Ishikawa (cell line): ENCODE measurements around the gene KCNJ6.
A peak's percentile ranks its signal among the peaks of the same experiment; 100 is the strongest.

Source experiments
- CEBPB ChIP-seq: IDR thresholded peaks from 2 replicates; pipeline ENCODE4 v1.6.1; 2012
- CREB1 ChIP-seq: IDR thresholded peaks from 2 replicates; pipeline ENCODE4 v1.6.1; 2012; ENCODE audit warnings: low read depth
- EGR1 ChIP-seq: IDR thresholded peaks from 2 replicates; pipeline ENCODE4 v1.6.1; 2012
- EP300 ChIP-seq: IDR thresholded peaks from 2 replicates; pipeline ENCODE4 v1.6.1; 2012; ENCODE audit warnings: borderline replicate concordance
- FOXM1 ChIP-seq: IDR thresholded peaks from 2 replicates; pipeline ENCODE4 v1.6.1; 2012; ENCODE audit warnings: low read depth, borderline replicate concordance
- NFIC ChIP-seq: IDR thresholded peaks from 2 replicates; pipeline ENCODE4 v1.6.1; 2012
- RAD21 ChIP-seq: IDR thresholded peaks from 2 replicates; pipeline ENCODE4 v1.6.1; 2012; ENCODE audit warnings: low read depth
- TAF1 ChIP-seq: IDR thresholded peaks from 2 replicates; pipeline ENCODE4 v1.6.1; 2012; ENCODE audit warnings: low read depth, mild to moderate bottlenecking
- TCF12 ChIP-seq: IDR thresholded peaks from 2 replicates; pipeline ENCODE4 v1.6.1; 2012; ENCODE audit warnings: low read depth
- TEAD4 ChIP-seq: IDR thresholded peaks from 2 replicates; pipeline ENCODE4 v1.6.1; 2012
- YY1 ChIP-seq: IDR thresholded peaks from 2 replicates; pipeline ENCODE4 v1.6.1; 2012; ENCODE audit warnings: low read depth
- ZBTB7A ChIP-seq: IDR thresholded peaks from 2 replicates; pipeline ENCODE4 v1.6.1; 2012; ENCODE audit warnings: low read depth
- TF ChIP-seq, protein P1 (sequence below): IDR thresholded peaks from 2 replicates; pipeline ENCODE4 v1.6.1; 2012; ENCODE audit warnings: low read depth, mild to moderate bottlenecking
- TF ChIP-seq, protein P2 (sequence below): IDR thresholded peaks from 2 replicates; pipeline ENCODE4 v1.6.1; 2012
- TF ChIP-seq, protein P3 (sequence below): IDR thresholded peaks from 2 replicates; pipeline ENCODE4 v1.6.1; 2012

Gene KCNJ6

DNA sequence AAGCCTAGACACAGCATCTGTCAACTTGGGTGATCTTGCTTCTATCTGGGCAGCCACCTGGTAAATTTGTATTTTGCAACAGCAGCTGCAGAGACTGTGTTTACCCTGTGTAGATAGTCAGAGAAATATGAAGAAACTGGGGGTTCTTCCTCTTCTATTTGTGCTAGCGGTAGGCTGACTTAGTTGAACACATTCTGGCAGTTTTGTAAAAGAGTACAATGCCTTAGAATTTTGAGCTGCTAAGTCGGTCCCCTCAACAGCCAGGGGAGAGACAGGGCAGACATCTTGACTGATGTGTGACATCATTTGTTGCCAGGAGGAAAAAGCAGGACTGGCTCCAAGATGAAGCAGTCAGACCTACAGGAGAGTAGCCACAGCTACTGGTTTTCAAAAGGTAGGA lies 53.7 kb downstream of the KCNJ6 start:
- TF ChIP-seq CREB1 (0 out of 2 replicates have a peak, but pooled peaks have one; percentile 35), CEBPB (no peak), TCF12 (no peak), RAD21 (no peak)

DNA sequence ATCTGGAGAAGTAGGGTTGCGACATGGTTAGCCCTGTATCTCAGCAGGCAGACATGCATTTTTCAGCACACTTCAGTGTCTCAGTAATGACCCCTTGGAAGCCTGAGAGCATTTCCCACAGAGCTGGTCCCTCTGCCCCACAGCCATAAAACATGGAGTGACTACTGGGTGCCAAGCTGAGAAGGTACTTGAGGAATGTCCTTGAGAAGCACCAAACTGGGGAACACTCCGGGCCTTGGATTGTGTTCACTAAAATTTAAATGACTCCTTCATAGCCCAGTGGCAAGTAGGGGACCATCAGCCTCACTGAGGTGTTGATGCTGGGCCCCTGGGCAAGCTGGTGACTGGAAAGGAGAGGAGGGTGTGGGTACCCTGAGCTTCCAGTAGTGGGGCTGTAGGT lies 54.7 kb downstream of the KCNJ6 start:
- TF ChIP-seq TCF12 (no peak), EP300 (no peak), TEAD4 (no peak), RAD21 (no peak), YY1 (no peak), EGR1 (no peak), FOXM1 (no peak), CREB1 (no peak), TAF1 (no peak)
- TF ChIP-seq, protein P1, sequence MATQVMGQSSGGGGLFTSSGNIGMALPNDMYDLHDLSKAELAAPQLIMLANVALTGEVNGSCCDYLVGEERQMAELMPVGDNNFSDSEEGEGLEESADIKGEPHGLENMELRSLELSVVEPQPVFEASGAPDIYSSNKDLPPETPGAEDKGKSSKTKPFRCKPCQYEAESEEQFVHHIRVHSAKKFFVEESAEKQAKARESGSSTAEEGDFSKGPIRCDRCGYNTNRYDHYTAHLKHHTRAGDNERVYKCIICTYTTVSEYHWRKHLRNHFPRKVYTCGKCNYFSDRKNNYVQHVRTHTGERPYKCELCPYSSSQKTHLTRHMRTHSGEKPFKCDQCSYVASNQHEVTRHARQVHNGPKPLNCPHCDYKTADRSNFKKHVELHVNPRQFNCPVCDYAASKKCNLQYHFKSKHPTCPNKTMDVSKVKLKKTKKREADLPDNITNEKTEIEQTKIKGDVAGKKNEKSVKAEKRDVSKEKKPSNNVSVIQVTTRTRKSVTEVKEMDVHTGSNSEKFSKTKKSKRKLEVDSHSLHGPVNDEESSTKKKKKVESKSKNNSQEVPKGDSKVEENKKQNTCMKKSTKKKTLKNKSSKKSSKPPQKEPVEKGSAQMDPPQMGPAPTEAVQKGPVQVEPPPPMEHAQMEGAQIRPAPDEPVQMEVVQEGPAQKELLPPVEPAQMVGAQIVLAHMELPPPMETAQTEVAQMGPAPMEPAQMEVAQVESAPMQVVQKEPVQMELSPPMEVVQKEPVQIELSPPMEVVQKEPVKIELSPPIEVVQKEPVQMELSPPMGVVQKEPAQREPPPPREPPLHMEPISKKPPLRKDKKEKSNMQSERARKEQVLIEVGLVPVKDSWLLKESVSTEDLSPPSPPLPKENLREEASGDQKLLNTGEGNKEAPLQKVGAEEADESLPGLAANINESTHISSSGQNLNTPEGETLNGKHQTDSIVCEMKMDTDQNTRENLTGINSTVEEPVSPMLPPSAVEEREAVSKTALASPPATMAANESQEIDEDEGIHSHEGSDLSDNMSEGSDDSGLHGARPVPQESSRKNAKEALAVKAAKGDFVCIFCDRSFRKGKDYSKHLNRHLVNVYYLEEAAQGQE, result no peak
- TF ChIP-seq, protein P2, sequence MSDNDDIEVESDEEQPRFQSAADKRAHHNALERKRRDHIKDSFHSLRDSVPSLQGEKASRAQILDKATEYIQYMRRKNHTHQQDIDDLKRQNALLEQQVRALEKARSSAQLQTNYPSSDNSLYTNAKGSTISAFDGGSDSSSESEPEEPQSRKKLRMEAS, result no peak
- TF ChIP-seq, protein P3, sequence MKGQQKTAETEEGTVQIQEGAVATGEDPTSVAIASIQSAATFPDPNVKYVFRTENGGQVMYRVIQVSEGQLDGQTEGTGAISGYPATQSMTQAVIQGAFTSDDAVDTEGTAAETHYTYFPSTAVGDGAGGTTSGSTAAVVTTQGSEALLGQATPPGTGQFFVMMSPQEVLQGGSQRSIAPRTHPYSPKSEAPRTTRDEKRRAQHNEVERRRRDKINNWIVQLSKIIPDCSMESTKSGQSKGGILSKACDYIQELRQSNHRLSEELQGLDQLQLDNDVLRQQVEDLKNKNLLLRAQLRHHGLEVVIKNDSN, result no peak

DNA sequence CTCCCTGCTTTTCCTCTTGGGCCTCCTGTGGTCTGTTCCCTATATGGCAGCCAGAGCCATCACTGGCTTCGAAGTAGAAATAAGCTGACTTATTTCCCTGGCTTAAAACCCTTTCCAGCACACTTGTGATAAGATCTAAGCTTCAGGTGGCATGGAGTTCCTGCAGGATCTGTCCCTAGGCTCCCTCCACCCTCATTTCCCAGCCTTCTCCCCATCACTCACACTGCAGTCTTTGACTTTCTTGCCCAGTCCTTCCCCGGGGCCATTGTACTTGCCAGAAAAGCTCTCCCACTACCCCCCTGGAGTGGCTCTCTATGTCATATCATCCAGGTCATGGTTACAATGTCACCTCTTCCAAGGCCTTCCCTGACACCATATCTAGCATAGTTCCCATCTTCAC lies 55.8 kb downstream of the KCNJ6 start:
- TF ChIP-seq FOXM1, result no peak
- no peak for TF ChIP-seq EP300
- no peak for TF ChIP-seq TAF1
- TF ChIP-seq TEAD4, result no peak
- TF ChIP-seq, protein P2, result no peak
- TF ChIP-seq, protein P1, result no peak
- TF ChIP-seq EGR1, result no peak
- TF ChIP-seq, protein P3, result no peak
- no peak for TF ChIP-seq RAD21
- no peak for TF ChIP-seq NFIC
- TF ChIP-seq YY1, result no peak
- no peak for TF ChIP-seq CREB1
- TF ChIP-seq TCF12, result no peak
- TF ChIP-seq ZBTB7A, result no peak
- TF ChIP-seq CEBPB, result no peak

DNA sequence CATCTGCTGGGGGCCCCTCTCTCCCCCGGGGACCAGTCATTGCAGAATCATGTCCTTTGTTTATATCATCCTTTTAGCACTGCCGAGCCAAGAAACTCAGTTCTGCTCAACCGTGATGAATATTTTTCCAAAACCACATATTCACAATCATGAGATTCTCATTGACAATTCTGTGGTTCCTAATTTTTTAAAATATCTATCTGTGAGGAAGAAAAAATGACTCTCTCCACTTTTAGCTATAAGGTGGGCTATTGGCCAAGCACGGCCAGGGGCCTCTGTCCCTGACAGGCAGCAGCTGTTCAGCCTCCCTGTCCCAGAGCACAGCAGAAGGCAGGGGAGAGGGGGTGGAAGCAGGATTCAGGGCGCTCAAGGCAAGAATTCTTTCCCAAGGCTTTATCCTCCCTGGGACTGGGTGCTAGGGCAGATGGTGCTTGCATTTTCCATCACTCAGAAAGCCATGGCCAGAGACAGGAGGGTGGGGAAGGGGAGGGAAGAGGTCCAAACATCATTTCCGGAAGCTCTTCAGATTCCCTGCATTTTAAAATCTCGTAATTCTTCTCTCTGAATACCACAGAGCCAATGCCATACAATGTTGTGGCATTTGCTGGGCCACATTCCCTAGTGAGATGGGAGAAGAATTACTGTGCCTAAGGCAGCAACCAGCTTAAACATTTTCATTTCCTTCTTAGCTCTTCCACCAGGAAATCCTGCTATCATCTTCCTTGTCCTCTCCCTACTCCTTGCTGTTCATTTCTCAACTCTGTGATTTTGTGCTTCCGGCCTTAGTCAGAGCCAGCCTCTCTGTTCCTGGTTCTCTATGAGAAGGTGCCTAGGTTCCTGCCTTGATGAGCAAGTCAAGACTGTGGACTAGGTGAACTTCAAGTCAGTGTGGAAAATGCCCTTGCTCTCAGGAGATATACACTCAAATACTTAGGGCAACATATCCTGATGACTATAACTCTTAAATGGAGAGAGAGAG lies 60.3 kb downstream of the KCNJ6 start:
- TF ChIP-seq EP300 (no peak), ZBTB7A (no peak), CREB1 (no peak), FOXM1 (no peak), CEBPB (no peak), TEAD4 (no peak)
- TF ChIP-seq, protein P1, result no peak
- TF ChIP-seq, protein P2, result no peak
- TF ChIP-seq, protein P3, result no peak
